NCI-H526 (cell line): ENCODE results near the gene KDELR3.

Experiments
- DNase-seq, 2 experiments: peaks; one replicate each; lab custom pipeline; 2025; lab: John Stamatoyannopoulos, UW

KDELR3 gene

GRCh38 chr22:38467904-38468442, at the start of gene KDELR3:
TSS of gene KDELR3 (plus strand) at chr22:38468096. CDS start at chr22:38468234, 138 bp downstream.
- DNase-seq = peak in 1 of 2 experiments; percentile 36

DNA sequence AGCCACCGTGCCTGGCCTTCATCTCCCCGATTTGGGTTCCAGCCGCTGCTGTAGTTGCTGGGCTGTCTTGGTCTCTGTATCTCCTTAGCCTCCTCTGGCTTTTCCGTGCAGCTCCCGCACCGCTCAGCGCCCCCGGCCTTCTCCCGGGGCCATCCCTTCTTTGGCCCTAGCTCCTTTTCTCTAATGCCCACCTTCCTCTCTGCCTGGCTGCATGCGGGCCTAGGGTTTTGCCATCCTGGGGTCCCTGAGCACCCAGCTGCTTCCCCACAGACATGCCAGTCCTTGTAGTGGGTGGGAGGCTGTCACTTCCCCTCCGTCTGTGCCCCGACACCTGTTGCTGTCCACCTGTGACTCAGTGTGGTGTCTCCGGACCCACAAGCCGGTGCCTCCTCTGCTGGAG, 49.3 kb upstream of the KDELR3 start:
- no peak for DNase-seq

- no peak for DNase-seq
Measured at GRCh38 chr22:38419121-38419857, 48.6 kb upstream of the KDELR3 start.

GRCh38 chr22:38419858-38420160, 48.1 kb upstream of the KDELR3 start:
- no peak for DNase-seq

- DNase-seq = no peak
Measured at GRCh38 chr22:38420734-38421133, 47.2 kb upstream of the KDELR3 start.

GRCh38 chr22:38422611-38423511, 45.0 kb upstream of the KDELR3 start:
- no peak for DNase-seq

DNA sequence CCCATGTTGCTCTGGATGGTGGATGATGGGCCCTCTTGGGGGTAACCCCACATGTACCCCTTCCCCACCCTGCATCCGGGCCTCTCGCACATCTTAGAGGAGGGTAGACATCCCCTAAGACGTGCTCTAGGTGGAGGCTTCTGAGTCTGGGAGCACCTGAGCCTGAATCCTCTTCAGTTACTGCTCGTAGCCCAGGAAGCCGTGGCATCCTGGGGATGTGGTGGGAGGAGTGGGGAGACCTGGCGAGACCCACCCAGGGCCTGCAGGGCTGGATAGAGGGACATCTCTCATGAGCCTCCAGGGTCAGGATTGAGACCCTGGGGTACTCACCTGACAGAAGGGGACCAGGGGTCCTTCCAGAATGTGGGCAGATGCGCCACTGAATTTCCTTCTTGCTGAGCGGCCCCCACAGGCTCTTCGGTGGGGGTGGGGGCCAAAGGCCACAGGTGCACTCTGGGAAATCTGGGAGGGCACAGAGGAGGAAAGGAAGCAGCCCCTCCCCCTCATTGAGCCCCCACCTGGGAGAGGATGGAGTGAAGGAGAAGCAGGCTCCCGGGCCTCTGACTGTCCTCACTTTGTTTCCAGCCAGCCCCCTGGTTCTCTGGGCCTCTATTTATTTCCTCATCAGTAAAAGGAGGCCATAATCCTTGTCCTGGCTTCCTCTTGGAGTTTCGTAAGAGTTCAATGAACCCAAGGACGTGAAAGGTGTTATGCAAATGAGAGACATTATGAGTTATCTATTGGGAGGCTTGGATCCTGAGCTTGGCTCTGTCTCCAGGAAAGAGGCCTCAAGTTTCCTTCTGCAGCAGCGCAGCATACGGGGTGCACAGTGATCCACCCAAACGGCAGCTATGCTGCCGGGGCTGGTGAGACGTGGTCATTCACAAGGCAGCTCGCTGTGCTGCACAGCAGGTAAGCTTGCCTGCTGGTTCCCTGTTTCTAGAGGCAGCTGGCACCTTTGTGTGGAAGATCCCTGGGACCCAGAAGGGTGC, 44.1 kb upstream of the KDELR3 start:
- peak in 1 of 2 experiments; percentile 43 for DNase-seq

DNA sequence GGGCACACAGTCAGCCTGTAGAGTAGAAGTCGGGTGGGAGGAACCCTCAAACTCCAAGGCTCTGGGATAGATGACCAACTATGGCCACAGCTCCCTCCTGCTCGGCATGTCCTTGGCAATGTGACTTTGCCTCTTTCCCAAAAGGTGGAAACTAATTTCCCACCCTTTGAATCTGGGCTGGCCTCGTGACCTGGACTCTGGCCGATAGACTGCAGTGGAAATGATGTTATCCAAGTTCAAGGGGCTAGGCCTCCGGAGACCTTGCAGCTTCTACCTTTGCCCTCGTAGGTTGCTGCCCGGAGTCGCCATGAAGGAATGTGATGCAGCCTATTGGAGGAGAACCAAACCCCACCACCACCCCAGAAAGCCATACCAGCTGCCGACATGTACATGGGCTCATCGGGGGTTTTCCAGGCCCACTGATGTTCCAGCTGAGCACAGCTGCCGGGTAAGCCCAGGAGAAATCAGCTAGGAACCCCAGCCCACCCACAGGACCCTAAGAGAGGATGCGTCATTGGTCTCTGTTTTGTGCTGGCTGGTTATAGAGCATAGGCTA, 43.3 kb upstream of the KDELR3 start:
- DNase-seq = no peak

DNA sequence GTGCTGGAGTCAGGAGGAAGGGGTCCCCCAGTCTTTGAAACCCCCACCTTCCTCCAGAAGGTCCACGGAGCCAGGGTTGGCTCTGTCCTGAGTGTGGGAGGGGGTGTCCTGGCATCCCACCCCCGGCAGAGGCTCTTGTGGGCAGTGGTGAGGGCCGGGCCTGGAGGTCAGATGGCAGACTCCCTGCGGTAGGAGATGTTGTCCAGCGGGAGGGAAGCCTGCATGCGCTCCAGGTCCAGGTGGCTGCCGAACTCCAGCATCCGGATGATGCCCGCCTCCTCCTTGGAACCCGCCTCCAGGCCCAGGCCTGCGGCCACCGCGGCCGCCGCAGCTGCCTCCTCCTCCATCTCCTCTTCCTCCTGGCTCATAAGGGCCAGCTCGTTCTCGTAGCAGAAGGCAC, 41.3 kb upstream of the KDELR3 start:
- DNase-seq = no peak

- no peak for DNase-seq
Measured at GRCh38 chr22:38427465-38427864, 40.4 kb upstream of the KDELR3 start.

DNA sequence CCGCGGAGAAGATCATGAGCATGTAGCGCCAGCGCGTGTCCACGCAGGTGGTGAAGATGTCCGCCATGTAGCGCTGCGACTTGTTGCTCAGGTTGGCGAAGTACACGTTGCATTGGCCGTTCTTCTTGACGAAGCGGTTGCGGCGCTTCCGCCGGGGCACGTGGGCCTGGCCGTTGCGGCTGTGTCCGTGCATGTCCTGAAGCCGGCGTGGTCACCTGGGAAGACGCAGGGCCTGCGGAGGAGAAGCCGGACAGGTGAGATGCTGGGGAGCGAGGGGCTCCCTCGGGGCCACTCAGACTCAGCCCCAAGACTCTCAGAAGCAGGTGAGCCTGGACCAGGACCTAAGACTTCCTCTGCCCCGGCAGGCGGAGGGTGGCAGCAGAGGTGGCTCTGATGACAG, 40.0 kb upstream of the KDELR3 start:
- DNase-seq = no peak

DNA sequence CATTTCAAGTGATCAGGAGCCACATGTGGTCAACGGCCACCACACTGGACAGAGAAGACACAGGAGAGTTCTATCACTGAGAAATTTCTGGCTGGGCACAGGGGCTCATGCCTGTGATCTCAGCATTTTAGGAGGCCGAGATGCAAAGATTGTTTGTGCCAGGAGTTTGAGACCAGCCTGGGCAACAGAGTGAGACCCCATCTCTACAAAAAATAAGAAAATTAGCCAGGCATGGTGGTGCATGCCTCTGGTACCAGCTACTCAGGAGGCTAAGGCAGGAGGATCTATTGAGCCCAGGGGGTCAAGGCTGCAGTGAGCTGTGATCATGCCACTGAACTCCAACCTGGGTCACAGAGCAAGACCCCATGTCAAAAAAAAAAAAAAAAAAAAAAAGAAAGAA, 39.2 kb upstream of the KDELR3 start:
- DNase-seq = no peak

- peak in 1 of 2 experiments; percentile 43 for DNase-seq
Measured at GRCh38 chr22:38429499-38430068, 38.3 kb upstream of the KDELR3 start.

GRCh38 chr22:38431266-38432010, 36.5 kb upstream of the KDELR3 start:
- DNase-seq = no peak

DNA sequence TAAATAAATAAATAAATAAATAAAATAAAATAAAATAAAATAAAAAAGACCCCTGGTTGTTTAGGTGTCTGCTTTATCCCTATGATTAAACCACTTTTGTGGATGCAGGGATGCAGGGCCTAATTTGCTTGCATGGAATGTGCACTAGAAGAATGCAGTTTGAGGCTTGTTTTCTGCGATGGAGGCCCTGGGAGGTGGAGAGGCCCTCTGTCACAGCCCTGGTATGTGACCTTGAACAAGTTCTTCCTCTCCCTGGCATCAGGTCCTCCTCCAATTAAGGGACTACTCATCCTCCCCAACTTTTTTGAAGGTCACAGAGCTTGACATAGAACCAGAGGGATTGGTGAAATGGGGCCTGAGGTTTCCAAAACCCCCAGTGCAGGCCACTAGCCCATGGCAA, 35.6 kb upstream of the KDELR3 start:
- no peak for DNase-seq

GRCh38 chr22:38433871-38434270, 34.0 kb upstream of the KDELR3 start:
- no peak for DNase-seq

- DNase-seq = no peak
Measured at GRCh38 chr22:38435010-38435409, 32.9 kb upstream of the KDELR3 start.

DNA sequence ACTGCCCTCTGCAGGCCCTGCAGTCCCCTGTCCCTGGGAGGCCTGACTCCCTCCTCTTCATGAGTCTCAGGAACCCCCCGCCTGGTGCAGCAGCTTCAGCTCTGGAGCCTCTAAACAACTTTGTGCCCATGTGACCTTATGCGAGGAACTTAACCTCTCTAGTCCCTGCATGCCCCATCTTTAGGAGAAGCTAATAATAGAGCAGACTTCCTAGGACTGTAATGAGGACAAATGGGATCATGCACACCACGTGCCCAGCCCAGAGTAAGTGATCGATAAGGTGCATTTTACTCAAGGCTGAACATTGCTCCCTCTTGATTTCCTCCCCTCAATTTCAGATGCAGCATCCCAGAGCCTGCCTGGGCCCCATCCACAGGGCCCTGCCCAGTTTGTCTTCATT, 31.9 kb upstream of the KDELR3 start:
- no peak for DNase-seq

GRCh38 chr22:38436629-38437395, 31.1 kb upstream of the KDELR3 start:
- DNase-seq = no peak

DNA sequence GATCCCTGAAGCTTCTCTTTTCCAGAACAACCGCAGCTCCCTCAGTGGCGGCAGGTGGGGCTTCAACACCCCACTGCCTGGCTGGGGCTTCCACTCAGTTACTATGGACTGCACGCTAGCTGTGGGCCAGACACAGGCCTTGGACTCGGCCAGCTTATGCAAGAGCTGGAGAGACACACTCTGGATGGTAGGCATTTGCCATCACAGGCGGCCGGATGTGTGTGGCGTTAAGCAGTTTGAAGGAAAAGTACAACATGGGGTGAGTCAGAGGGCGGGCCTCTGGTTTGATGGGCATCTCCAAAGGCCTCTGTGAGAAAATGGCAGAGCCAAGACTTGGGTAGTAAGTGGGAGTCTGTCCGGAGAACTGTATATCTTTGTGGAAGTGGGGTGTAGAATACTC, 30.5 kb upstream of the KDELR3 start:
- no peak for DNase-seq
